Muscle layer of colon (tissue), 2 donors: Measurements from ENCODE around the gene PHYHD1.

Experiments used
- H3K27ac ChIP-seq: one replicate; pipeline ENCODE4 v1.7.0; 2013; ENCODE audit warnings: low read depth, mild to moderate bottlenecking, low read length, moderate library complexity
- H3K27me3 ChIP-seq, 2 donors: one replicate each; pipeline ENCODE4 v1.7.0; 2013; ENCODE audit warnings: low read length in 2 of 2, mild to moderate bottlenecking in 2 of 2; ENCODE audit not compliant: insufficient read depth in 2 of 2, control insufficient read depth in 1 of 2
- H3K36me3 ChIP-seq: one replicate; pipeline ENCODE4 v1.7.0; 2013; ENCODE audit warnings: mild to moderate bottlenecking, low read length; ENCODE audit not compliant: insufficient read depth
- H3K4me1 ChIP-seq: one replicate; pipeline ENCODE4 v1.7.0; 2013; ENCODE audit warnings: mild to moderate bottlenecking, low read length; ENCODE audit not compliant: insufficient read depth
- H3K4me3 ChIP-seq, 2 donors: one replicate each; pipeline ENCODE4 v1.7.0; 2013; ENCODE audit warnings: low read length in 2 of 2, low read depth in 1 of 2, mild to moderate bottlenecking in 1 of 2, moderate library complexity in 1 of 2
- H3K9ac ChIP-seq: one replicate; pipeline ENCODE4 v1.7.0; 2013; ENCODE audit warnings: low read length
- H3K9me3 ChIP-seq: one replicate; pipeline ENCODE4 v1.7.0; 2013; ENCODE audit warnings: mild to moderate bottlenecking, low read length
- donor health status: abdominal sarcoma.
- donor health status: Adenocarcinoma of cecum.

PHYHD1 gene

DNA sequence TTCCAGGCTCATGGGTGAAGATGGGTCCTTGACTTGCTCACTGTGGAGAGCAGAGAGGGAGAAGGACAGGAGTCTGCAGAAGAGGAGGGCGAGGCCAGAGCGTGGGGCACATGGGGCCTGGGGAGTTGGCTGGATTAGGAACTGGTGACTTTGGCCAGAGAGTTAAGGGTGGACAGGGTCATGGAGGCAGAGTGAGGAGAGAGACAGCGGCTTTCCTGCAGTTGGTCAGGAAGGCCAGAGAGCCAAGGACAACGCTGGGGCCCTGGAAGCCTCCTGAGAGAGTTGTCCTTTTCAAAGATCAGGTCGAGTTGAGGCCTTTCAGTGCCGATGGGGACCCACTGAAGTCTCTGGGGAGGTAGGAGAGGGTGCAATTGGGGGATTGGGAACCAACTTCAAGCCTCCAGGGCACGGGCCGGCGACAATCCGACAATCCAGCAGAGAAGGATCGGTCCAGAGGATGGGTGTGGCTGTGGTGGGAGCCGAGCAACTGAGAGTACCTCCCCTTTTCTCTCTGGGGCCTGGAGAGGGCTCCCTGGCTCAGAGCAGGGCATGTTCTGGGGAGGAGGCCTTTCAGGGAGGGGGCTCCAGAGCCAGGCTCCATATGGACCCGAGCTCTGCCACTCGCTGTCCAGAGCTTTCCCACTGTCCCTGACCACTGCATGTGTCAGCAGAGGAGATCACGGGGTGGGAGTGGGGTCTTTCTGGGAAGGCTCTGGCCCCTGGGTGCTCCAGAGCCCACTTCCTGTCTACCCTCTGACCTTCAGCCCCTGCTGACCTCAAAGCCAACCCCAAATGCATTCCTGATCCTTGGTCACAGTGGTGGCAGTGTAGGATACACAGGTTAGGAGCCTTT lies 7.5 kb upstream of the PHYHD1 start:
- H3K4me3 ChIP-seq: peak overlapping the region in 1 of 2 donors; percentile 19
- H3K9me3 ChIP-seq: no peaks in the 10 kb centered on the region
- peaks cover 33% of the 10 kb centered on the region for H3K36me3 ChIP-seq
- H3K9ac ChIP-seq: no peak overlapping the region
- no peak overlapping the region for H3K27ac ChIP-seq
- no peaks in the 10 kb centered on the region for H3K27me3 ChIP-seq
- H3K4me1 ChIP-seq: peaks cover 58% of the 10 kb centered on the region

DNA sequence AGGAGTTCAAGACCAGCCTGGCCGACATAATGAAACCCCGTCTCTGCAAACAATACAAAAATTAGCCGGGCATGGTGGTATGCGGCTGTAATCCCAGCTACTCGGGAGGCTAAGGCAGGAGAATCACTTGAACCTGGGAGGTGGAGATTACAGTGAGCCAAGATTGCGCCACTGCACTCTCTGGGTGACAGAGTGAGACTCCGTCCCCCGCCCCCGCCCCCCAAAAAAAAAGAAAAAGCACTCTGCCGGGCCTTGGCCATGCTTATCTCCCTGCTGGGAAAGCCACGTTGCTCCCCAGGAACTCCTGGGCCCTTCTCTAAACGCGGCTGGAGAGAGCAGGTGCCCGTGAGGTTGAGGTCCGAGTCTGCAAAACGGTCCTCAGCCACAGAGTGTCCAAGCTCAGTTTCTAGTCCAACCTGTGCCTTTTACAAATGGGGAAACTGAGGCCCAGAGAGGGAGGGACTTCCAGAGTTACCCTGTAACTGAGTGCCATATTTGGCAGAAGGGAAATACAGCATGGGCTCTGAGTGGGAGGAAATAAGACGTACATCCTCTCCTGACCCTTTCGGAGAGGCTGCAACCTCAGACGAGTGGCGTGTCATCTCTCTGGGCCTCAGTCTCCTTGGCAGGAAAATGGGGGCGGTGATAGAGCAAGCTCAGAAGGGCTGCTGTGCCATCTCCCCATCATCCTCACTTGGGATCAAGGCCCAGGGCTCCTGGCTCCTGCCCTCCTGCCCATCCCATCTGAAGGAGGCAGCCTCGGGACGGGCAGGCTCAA lies 6.6 kb upstream of the PHYHD1 start:
- H3K4me3 ChIP-seq: no peak overlapping the region
- no peak overlapping the region for H3K9ac ChIP-seq
- no peaks in the 10 kb centered on the region for H3K9me3 ChIP-seq
- H3K36me3 ChIP-seq: peaks cover 27% of the 10 kb centered on the region
- no peaks in the 10 kb centered on the region for H3K27me3 ChIP-seq
- no peak overlapping the region for H3K27ac ChIP-seq
- H3K4me1 ChIP-seq: peaks cover 58% of the 10 kb centered on the region

DNA sequence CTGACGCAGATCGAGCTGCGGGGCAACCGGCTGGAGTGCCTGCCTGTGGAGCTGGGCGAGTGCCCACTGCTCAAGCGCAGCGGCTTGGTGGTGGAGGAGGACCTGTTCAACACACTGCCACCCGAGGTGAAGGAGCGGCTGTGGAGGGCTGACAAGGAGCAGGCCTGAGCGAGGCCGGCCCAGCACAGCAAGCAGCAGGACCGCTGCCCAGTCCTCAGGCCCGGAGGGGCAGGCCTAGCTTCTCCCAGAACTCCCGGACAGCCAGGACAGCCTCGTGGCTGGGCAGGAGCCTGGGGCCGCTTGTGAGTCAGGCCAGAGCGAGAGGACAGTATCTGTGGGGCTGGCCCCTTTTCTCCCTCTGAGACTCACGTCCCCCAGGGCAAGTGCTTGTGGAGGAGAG lies 4.6 kb upstream of the PHYHD1 start:
- no peak overlapping the region for H3K4me3 ChIP-seq
- H3K9ac ChIP-seq: no peak overlapping the region
- peaks cover 57% of the 10 kb centered on the region for H3K4me1 ChIP-seq
- H3K9me3 ChIP-seq: no peaks in the 10 kb centered on the region
- H3K27ac ChIP-seq: peak overlapping the region; percentile 88
- peaks cover 18% of the 10 kb centered on the region for H3K36me3 ChIP-seq
- H3K27me3 ChIP-seq: no peaks in the 10 kb centered on the region

DNA sequence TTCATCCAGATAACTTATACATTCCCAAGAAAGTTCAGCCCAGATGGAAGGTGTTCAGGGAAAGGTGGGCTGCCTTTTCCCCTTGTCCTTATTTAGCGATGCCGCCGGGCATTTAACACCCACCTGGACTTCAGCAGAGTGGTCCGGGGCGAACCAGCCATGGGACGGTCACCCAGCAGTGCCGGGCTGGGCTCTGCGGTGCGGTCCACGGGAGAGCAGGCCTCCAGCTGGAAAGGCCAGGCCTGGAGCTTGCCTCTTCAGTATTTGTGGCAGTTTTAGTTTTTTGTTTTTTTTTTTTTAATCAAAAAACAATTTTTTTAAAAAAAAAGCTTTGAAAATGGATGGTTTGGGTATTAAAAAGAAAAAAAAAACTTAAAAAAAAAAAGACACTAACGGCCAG lies 4.0 kb upstream of the PHYHD1 start:
- H3K9ac ChIP-seq: no peak overlapping the region
- no peaks in the 10 kb centered on the region for H3K9me3 ChIP-seq
- peak overlapping the region; percentile 88 for H3K27ac ChIP-seq
- no peaks in the 10 kb centered on the region for H3K27me3 ChIP-seq
- H3K4me1 ChIP-seq: peaks cover 55% of the 10 kb centered on the region
- H3K4me3 ChIP-seq: no peak overlapping the region
- peaks cover 18% of the 10 kb centered on the region for H3K36me3 ChIP-seq

DNA sequence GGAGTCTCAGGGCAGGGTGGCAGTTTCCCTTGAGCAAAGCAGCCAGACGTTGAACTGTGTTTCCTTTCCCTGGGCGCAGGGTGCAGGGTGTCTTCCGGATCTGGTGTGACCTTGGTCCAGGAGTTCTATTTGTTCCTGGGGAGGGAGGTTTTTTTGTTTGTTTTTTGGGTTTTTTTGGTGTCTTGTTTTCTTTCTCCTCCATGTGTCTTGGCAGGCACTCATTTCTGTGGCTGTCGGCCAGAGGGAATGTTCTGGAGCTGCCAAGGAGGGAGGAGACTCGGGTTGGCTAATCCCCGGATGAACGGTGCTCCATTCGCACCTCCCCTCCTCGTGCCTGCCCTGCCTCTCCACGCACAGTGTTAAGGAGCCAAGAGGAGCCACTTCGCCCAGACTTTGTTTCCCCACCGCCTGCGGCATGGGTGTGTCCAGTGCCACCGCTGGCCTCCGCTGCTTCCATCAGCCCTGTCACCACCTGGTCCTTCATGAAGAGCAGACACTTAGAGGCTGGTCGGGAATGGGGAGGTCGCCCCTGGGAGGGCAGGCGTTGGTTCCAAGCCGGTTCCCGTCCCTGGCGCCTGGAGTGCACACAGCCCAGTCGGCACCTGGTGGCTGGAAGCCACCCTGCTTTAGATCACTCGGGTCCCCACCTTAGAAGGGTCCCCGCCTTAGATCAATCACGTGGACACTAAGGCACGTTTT lies 3.5 kb upstream of the PHYHD1 start:
- no peak overlapping the region for H3K9ac ChIP-seq
- H3K36me3 ChIP-seq: peaks cover 18% of the 10 kb centered on the region
- H3K27me3 ChIP-seq: no peaks in the 10 kb centered on the region
- no peak overlapping the region for H3K4me3 ChIP-seq
- peak overlapping the region; percentile 88 for H3K27ac ChIP-seq
- no peaks in the 10 kb centered on the region for H3K9me3 ChIP-seq
- peaks cover 53% of the 10 kb centered on the region for H3K4me1 ChIP-seq

DNA sequence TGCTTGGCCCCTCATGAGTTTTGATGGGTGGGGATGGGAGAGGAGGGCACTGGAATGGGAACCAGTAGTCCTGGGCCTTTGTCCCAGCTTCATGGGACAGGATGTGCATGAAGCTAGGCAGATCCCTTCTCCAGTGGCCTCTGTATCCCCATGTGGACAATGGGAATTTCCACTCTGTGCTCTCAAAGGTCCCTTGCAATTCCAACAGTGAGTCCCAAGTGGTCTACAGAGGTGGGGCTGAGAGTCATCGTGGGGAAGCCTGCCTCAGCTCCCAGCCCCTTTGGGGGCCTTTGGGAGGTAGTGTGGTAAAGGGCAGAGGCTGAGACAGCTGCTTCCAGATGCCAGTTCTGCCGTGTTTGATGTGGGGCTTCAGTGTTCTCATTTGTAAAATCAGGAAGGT lies 1.9 kb upstream of the PHYHD1 start:
- H3K9ac ChIP-seq: no peak overlapping the region
- H3K27me3 ChIP-seq: no peaks in the 10 kb centered on the region
- H3K4me3 ChIP-seq: no peak overlapping the region
- no peaks in the 10 kb centered on the region for H3K9me3 ChIP-seq
- H3K36me3 ChIP-seq: peaks cover 18% of the 10 kb centered on the region
- H3K4me1 ChIP-seq: peaks cover 44% of the 10 kb centered on the region
- H3K27ac ChIP-seq: no peak overlapping the region

DNA sequence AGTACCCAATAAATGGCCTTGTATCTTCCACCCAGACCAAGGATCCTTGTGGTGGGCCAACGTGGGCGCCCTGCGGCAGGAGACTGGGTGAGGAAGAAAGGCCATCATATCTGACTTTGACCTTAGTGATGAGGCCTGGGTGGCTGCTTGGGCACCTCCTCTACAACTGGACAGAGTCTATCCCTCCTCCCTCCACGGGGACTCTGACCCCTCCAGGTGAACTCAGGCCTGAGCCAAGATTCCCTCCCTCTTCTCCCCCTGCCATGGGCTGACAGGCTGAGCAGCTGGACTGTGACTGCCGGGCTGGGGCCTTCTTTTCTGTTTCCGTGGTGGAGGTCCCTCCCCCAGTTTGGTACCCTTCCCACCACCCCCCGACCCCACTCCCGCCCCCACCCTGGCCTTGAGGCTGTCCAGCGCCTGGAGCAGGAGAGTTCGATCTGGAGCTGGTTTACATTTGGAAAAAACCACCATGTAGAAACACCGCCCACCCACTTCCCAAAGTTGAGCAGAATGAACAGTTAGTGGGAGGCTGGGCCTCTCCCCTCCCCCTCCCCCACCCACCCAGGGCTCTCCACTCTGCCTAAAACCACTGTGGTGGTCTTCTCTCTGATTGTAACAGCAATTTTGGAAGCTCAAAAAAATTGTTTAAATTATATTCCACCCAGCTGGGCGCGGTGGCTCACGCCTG lies 1.2 kb upstream of the PHYHD1 start:
- Histone ChIP-seq H3K27ac (no peak overlapping the region), H3K4me1 (peaks cover 44% of the 10 kb centered on the region), H3K9ac (no peak overlapping the region)

DNA sequence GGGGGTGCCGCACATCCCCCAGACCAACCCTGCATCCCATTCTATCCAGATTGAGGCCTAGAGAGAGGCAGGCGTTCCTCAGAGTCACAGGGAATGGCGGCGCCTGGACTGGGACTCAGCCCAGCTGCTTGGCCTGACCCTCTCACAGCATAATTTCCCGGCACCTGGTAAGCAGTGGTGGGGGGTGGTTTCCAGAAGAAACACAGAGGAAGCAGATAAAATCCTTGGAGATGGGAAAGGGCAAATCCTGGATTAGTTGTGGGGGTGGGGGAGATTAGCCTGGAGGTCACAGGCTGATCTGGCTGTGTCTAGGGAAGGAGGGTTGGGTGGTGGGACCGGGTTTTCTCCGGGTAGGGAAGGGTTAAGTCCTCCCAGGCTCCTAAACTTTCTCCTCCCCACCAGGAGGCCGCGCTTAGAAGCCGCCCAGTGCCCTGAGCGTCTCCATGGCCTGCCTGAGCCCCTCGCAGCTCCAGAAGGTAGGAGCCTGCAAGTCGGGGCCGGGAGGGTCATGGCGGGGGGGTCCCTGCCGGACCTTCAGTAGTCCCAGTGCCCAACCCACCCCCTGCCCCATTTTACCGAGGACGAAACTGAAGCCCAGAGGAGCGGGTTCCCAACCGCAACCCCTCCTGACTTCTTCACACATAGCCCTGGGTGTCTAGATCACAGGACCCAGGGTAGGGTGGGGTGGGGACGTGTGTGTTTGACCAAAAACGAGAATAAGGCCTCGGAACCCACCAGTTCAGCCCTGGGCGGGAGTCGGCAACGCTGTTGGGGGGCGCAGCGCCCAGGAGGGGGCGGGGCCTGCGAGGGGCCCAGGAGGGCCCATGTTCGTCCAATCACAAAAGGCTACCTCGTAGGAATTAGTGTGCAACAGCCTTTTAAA lies 1.3 kb downstream of the PHYHD1 start:
- Histone ChIP-seq H3K36me3 (peaks cover 12% of the 10 kb centered on the region), H3K27me3 (no peaks in the 10 kb centered on the region), H3K4me1 (peaks cover 27% of the 10 kb centered on the region), H3K9ac (peak overlapping the region; percentile 57), H3K9me3 (no peaks in the 10 kb centered on the region), H3K27ac (peak overlapping the region; percentile 77), H3K4me3 (peak overlapping the region; percentile 47 to 68)

More for the DNA sequence above, 1.2 kb upstream of the PHYHD1 start:
- Histone ChIP-seq H3K9me3 (no peaks in the 10 kb centered on the region), H3K27me3 (no peaks in the 10 kb centered on the region), H3K36me3 (peaks cover 18% of the 10 kb centered on the region), H3K4me3 (no peak overlapping the region)

DNA sequence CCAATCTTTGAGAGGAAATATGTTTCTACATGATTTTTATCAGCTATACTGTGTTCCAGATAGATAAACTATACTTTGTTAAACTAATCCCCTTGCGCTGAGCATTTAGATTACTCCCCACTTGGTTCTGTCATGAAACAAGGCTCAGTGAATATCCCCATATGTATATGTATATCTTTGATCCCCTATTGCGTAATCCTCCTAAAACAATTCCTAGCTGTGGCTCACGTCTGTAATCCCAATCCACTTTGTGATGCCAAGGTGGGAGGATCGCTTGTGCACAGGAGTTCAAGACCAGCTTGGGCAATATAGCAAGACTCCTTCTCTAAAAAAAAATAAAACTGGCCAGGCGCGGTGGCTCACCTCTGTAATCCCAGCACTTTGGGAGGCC lies 2.7 kb downstream of the PHYHD1 start:
- no peaks in the 10 kb centered on the region for H3K27me3 ChIP-seq
- no peak overlapping the region for H3K4me3 ChIP-seq
- H3K36me3 ChIP-seq: peaks cover 3% of the 10 kb centered on the region
- H3K9ac ChIP-seq: no peak overlapping the region
- H3K9me3 ChIP-seq: no peaks in the 10 kb centered on the region
- H3K27ac ChIP-seq: no peak overlapping the region
- H3K4me1 ChIP-seq: peaks cover 20% of the 10 kb centered on the region

DNA sequence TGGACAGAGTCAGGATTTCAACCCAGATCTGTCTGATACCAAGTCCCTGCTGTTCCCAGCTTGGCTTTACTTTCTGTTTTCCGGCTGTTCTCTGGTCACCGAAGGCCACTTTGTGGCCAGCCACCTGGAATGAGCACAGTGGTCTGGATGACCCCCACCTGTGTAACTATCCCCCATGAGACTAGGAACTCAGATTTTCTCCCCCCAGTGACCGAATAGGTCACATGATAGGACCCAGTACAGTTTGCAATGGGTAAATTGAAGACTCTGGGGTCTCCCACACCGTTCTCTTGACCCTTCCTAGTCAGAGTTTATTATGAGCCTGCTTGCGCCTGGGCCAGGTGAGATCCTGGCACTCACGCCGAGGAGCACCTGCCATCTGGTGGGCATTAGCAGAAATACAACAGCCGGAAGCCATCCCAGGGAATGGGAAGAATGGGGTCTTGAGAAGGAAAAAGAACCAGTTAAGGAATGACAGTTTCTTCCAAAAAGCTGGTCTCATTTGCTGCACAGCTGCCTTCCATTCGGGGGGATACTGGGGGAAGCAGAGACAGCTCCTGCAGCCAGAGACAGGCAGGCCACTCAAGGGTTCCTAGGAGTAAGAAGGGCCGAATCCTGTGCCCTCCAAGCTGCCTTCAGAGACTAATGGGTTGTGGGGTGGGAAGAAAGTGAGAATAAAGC lies 7.1 kb downstream of the PHYHD1 start:
- no peak overlapping the region for H3K9ac ChIP-seq
- H3K27me3 ChIP-seq: no peaks in the 10 kb centered on the region
- no peaks in the 10 kb centered on the region for H3K9me3 ChIP-seq
- H3K4me1 ChIP-seq: peaks cover under 1% of the 10 kb centered on the region
- H3K4me3 ChIP-seq: no peak overlapping the region
- H3K36me3 ChIP-seq: no peaks in the 10 kb centered on the region
- H3K27ac ChIP-seq: no peak overlapping the region
